ENCODE results near the gene NKD2. TPM values are rescaled to one million over a fixed set of nuclear protein-coding genes. Genes with fewer than 3 reads are reported as not detected.

The NKD2 gene
- total RNA-seq, 1 donor from 2014 or later, result not detected

GRCh38 chr5:1036504-1037122 is 28.0 kb downstream of the NKD2 start:
- Mint-ChIP-seq H3K9me3 (ENCODE audit: unreplicated experiment) (peaks cover 9% of the 10 kb centered on the region), H3K27ac (ENCODE audit: unreplicated experiment) (no peak overlapping the region), H3K27me3 (ENCODE audit: unreplicated experiment) (no peaks in the 10 kb centered on the region), H3K36me3 (ENCODE audit: unreplicated experiment) (no peaks in the 10 kb centered on the region), H3K4me1 (ENCODE audit: unreplicated experiment) (no peaks in the 10 kb centered on the region), H3K4me3 (ENCODE audit: unreplicated experiment) (no peak overlapping the region)
- DNase-seq (ENCODE audit: extremely low spot score, unreplicated experiment), result no peak
- no peak for TF ChIP-seq CTCF (IDR thresholded peaks at IDR 0.05)

GRCh38 chr5:1037123-1037670 is 28.6 kb downstream of the NKD2 start:
- H3K27ac Mint-ChIP-seq (ENCODE audit: unreplicated experiment), result no peak overlapping the region
- no peaks in the 10 kb centered on the region for H3K4me1 Mint-ChIP-seq (ENCODE audit: unreplicated experiment)
- no peaks in the 10 kb centered on the region for H3K36me3 Mint-ChIP-seq (ENCODE audit: unreplicated experiment)
- no peak for TF ChIP-seq CTCF (IDR thresholded peaks at IDR 0.05)
- H3K9me3 Mint-ChIP-seq (ENCODE audit: unreplicated experiment), result peaks cover 15% of the 10 kb centered on the region
- no peaks in the 10 kb centered on the region for H3K27me3 Mint-ChIP-seq (ENCODE audit: unreplicated experiment)
- DNase-seq (ENCODE audit: extremely low spot score, unreplicated experiment), result no peak
- H3K4me3 Mint-ChIP-seq (ENCODE audit: unreplicated experiment), result no peak overlapping the region

DNA sequence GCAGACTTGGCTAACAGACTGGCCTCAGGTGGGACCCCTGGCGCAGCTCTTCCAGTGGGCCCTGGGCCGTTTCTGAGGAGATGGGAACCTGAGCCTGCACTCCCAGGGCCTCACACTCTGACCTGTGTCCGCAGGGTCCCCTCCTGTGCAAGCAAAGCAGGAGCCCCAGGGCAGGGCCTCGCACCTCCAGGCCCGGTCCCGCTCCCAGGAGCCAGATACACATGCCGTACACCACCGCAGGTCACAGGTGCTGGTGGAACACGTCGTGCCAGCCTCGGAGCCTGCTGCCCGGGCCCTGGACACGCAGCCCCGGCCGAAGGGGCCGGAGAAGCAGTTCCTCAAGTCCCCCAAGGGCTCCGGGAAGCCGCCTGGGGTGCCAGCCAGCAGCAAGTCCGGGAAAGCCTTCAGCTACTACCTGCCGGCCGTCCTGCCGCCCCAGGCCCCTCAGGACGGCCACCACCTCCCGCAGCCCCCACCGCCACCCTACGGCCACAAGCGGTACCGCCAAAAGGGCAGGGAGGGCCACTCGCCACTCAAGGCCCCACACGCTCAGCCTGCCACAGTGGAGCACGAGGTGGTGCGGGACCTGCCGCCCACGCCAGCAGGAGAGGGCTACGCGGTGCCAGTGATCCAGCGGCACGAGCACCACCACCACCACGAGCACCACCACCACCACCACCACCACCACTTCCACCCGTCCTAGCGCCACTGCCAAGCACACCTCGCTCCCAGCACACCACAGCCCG is 29.2 kb downstream of the NKD2 start:
- Mint-ChIP-seq H3K4me1 (ENCODE audit: unreplicated experiment) (no peaks in the 10 kb centered on the region), H3K36me3 (ENCODE audit: unreplicated experiment) (no peaks in the 10 kb centered on the region), H3K27me3 (ENCODE audit: unreplicated experiment) (no peaks in the 10 kb centered on the region), H3K27ac (ENCODE audit: unreplicated experiment) (no peak overlapping the region), H3K9me3 (ENCODE audit: unreplicated experiment) (peaks cover 17% of the 10 kb centered on the region), H3K4me3 (ENCODE audit: unreplicated experiment) (no peak overlapping the region)
- no peak for DNase-seq (ENCODE audit: extremely low spot score, unreplicated experiment)
- TF ChIP-seq CTCF (IDR thresholded peaks at IDR 0.05), result no peak

DNA sequence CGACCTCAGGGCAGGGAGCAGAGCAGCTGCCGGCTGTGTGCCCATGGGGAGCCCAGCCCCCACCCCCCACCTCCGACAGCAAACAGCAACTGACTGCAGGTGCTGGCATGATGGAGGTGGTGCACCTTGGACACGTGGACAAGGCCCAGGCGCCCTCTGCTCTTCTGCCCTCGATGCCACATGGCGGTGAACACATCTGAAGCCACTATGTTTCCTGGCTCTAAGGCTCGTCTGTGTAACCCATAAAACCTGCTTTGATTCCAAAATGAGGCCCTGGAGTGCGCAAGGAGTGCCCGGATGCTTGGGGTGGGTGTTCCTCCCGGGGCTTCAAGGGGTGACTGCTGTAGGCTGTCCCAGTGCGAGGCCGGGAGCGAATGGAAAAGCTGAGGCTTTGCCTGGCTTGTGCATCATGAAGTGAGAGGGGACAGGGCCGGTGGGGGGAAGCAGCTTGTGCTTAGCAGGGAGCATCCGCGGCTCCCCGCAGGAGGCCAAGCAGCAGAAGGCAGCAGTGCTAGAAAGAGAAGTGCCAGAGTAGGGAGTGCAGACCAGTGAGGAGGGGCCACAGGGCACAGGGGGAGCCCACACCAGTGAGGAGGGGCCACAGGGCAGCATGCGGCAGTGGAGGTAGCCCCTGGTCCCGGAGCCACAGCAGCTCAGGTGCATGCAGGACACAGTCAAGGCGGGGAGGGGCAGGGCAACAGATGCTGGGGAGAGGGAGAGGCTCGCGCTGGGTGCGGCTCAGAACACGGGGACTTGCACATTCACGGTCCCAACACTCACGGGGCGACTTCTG is 30.0 kb downstream of the NKD2 start:
- Mint-ChIP-seq H3K36me3 (ENCODE audit: unreplicated experiment) (no peaks in the 10 kb centered on the region), H3K27me3 (ENCODE audit: unreplicated experiment) (no peaks in the 10 kb centered on the region), H3K27ac (ENCODE audit: unreplicated experiment) (no peak overlapping the region), H3K4me3 (ENCODE audit: unreplicated experiment) (no peak overlapping the region), H3K4me1 (ENCODE audit: unreplicated experiment) (no peaks in the 10 kb centered on the region), H3K9me3 (ENCODE audit: unreplicated experiment) (peaks cover 24% of the 10 kb centered on the region)
- DNase-seq (ENCODE audit: extremely low spot score, unreplicated experiment), result no peak
- no peak for TF ChIP-seq CTCF (IDR thresholded peaks at IDR 0.05)

GRCh38 chr5:1039210-1039548 is 30.6 kb downstream of the NKD2 start:
- DNase-seq (ENCODE audit: extremely low spot score, unreplicated experiment), result no peak
- TF ChIP-seq CTCF (IDR thresholded peaks at IDR 0.05), result no peak
- H3K4me3 Mint-ChIP-seq (ENCODE audit: unreplicated experiment), result no peak overlapping the region
- no peaks in the 10 kb centered on the region for H3K4me1 Mint-ChIP-seq (ENCODE audit: unreplicated experiment)
- peaks cover 30% of the 10 kb centered on the region for H3K9me3 Mint-ChIP-seq (ENCODE audit: unreplicated experiment)
- no peak overlapping the region for H3K27ac Mint-ChIP-seq (ENCODE audit: unreplicated experiment)
- H3K36me3 Mint-ChIP-seq (ENCODE audit: unreplicated experiment), result no peaks in the 10 kb centered on the region
- no peaks in the 10 kb centered on the region for H3K27me3 Mint-ChIP-seq (ENCODE audit: unreplicated experiment)

Measured in osteocyte (in vitro differentiated cells).